H9 (cell line): ENCODE measurements around the gene TGFBR2. TPM values are rescaled to one million over a fixed set of nuclear protein-coding genes. Genes with fewer than 3 reads are reported as not detected.

ENCODE experiments used
- DNase-seq: peaks from one replicate; pipeline ENCODE4 v3.0.0-alpha.2; 2017
- H2AFZ ChIP-seq: one replicate; pipeline ENCODE4 v1.6.1; 2013; ENCODE audit warnings: mild to moderate bottlenecking, low read length, control low read depth, moderate library complexity
- H2AK5ac ChIP-seq: 2 replicates; pipeline ENCODE4 v1.6.1; 2013; ENCODE audit warnings: low read length, control low read depth, mixed read lengths; ENCODE audit not compliant: insufficient read length
- H2BK120ac ChIP-seq: one replicate; pipeline ENCODE4 v1.6.1; 2013; ENCODE audit warnings: low read depth, mild to moderate bottlenecking, low read length, control low read depth, inconsistent platforms; ENCODE audit not compliant: poor library complexity, severe bottlenecking
- H2BK12ac ChIP-seq: 2 replicates; pipeline ENCODE4 v1.6.1; 2013; ENCODE audit warnings: low read length, control low read depth, mixed read lengths, low read depth; ENCODE audit not compliant: insufficient read length
- H2BK15ac ChIP-seq: 2 replicates; pipeline ENCODE4 v1.6.1; 2013; ENCODE audit warnings: low read depth, low read length, control low read depth
- H2BK20ac ChIP-seq: one replicate; pipeline ENCODE4 v1.6.1; 2013; ENCODE audit warnings: low read depth, mild to moderate bottlenecking, low read length, control low read depth, inconsistent platforms; ENCODE audit not compliant: poor library complexity, severe bottlenecking
- H2BK5ac ChIP-seq: 2 replicates; pipeline ENCODE4 v1.6.1; 2013; ENCODE audit warnings: low read length, control low read depth, mixed read lengths; ENCODE audit not compliant: insufficient read length
- H3K14ac ChIP-seq: 2 replicates; pipeline ENCODE4 v1.6.1; 2013; ENCODE audit warnings: low read length, control low read depth; ENCODE audit not compliant: insufficient read depth
- H3K18ac ChIP-seq: 2 replicates; pipeline ENCODE4 v1.6.1; 2013; ENCODE audit warnings: low read depth, mild to moderate bottlenecking, mixed read lengths, low read length, control low read depth; ENCODE audit not compliant: insufficient read length
- H3K23ac ChIP-seq: 2 replicates; pipeline ENCODE4 v1.6.1; 2013; ENCODE audit warnings: low read length, control low read depth, mixed read lengths, low read depth; ENCODE audit not compliant: insufficient read length
- H3K23me2 ChIP-seq: 2 replicates; pipeline ENCODE4 v1.6.1; 2013; ENCODE audit warnings: low read depth, mild to moderate bottlenecking, mixed read lengths, low read length, control low read depth; ENCODE audit not compliant: insufficient read length, poor library complexity, severe bottlenecking
- H3K27ac ChIP-seq: 2 replicates; pipeline ENCODE4 v1.5.1; 2013; ENCODE audit warnings: low read length, control low read depth, mixed read lengths, low read depth; ENCODE audit not compliant: insufficient read length
- H3K27me3 ChIP-seq: 2 replicates; pipeline ENCODE4 v1.6.1; 2013; ENCODE audit warnings: low read length, control low read depth, inconsistent platforms; ENCODE audit not compliant: insufficient read depth
- H3K4ac ChIP-seq: 2 replicates; pipeline ENCODE4 v1.6.1; 2013; ENCODE audit warnings: low read depth, mild to moderate bottlenecking, control low read depth, inconsistent platforms, low read length, moderate library complexity
- H3K4me1 ChIP-seq: 2 replicates; pipeline ENCODE4 v1.6.1; 2013; ENCODE audit warnings: low read length, control low read depth, inconsistent platforms; ENCODE audit not compliant: insufficient read depth
- H3K4me2 ChIP-seq: 2 replicates; pipeline ENCODE4 v1.6.1; 2013; ENCODE audit warnings: low read length, control low read depth, mixed read lengths; ENCODE audit not compliant: insufficient read length, insufficient read depth
- H3K56ac ChIP-seq: 2 replicates; pipeline ENCODE4 v1.6.1; 2013; ENCODE audit warnings: low read depth, mild to moderate bottlenecking, mixed read lengths, low read length, control low read depth; ENCODE audit not compliant: insufficient read length
- H3K79me1 ChIP-seq: 2 replicates; pipeline ENCODE4 v1.6.1; 2013; ENCODE audit warnings: low read depth, mild to moderate bottlenecking, moderate library complexity, low read length, control low read depth, inconsistent platforms; ENCODE audit not compliant: insufficient read depth, poor library complexity, severe bottlenecking
- H3K79me2 ChIP-seq: 2 replicates; pipeline ENCODE4 v1.6.1; 2013; ENCODE audit warnings: low read length, control low read depth, inconsistent platforms; ENCODE audit not compliant: insufficient read depth
- H3K9ac ChIP-seq: 2 replicates; pipeline ENCODE4 v1.6.1; 2013; ENCODE audit warnings: low read length, control low read depth, mixed read lengths; ENCODE audit not compliant: insufficient read length; ENCODE audit errors: extremely low read depth
- H3K9me3 ChIP-seq: one replicate; pipeline ENCODE4 v1.6.1; 2013; ENCODE audit warnings: low read depth, low read length, inconsistent platforms; ENCODE audit not compliant: control insufficient read depth
- H3T11ph ChIP-seq: one replicate; pipeline ENCODE4 v1.6.1; 2013; ENCODE audit warnings: mild to moderate bottlenecking, low read length, control low read depth, inconsistent platforms
- H4K20me1 ChIP-seq: one replicate; pipeline ENCODE4 v1.6.1; 2013; ENCODE audit not compliant: control insufficient read depth, insufficient read length, insufficient read depth
- H4K5ac ChIP-seq: 2 replicates; pipeline ENCODE4 v1.6.1; 2013; ENCODE audit warnings: low read depth, mild to moderate bottlenecking, mixed read lengths, low read length, control low read depth; ENCODE audit not compliant: insufficient read length
- H4K8ac ChIP-seq: replicated peaks from 2 replicates; pipeline ENCODE4 v1.6.1; 2013; ENCODE audit warnings: low read length, control low read depth, mixed read lengths, low read depth; ENCODE audit not compliant: insufficient read length
- H4K91ac ChIP-seq: 2 replicates; pipeline ENCODE4 v1.6.1; 2013; ENCODE audit warnings: low read depth, mild to moderate bottlenecking, moderate library complexity, mixed read lengths, low read length, control low read depth; ENCODE audit not compliant: insufficient read length
- H3K27ac Mint-ChIP-seq, 3 experiments: 2 replicates in 2 of 3; 3 replicates in 1 of 3; pipeline ENCODE4 v1.8.0; 2020 to 2021; ENCODE audit warnings: mixed read lengths in 3 of 3, mild to moderate bottlenecking in 1 of 3, moderate library complexity in 1 of 3
- H3K27me3 Mint-ChIP-seq: 2 replicates; pipeline ENCODE4 v1.8.0; 2021; ENCODE audit warnings: low read depth, mild to moderate bottlenecking, moderate library complexity, mixed read lengths
- H3K36me3 Mint-ChIP-seq, 3 experiments: 2 replicates in 2 of 3; 3 replicates in 1 of 3; pipeline ENCODE4 v1.8.0; 2020 to 2021; ENCODE audit warnings: low read depth in 3 of 3, mixed read lengths in 3 of 3; ENCODE audit not compliant: insufficient read depth in 1 of 3
- H3K4me1 Mint-ChIP-seq, 2 experiments: 2 replicates each; pipeline ENCODE4 v1.8.0; 2020; ENCODE audit warnings: mixed read lengths in 2 of 2
- H3K4me3 Mint-ChIP-seq, 2 experiments: 2 replicates in 1 of 2; 3 replicates in 1 of 2; pipeline ENCODE4 v1.8.0; 2020 to 2021; ENCODE audit warnings: mild to moderate bottlenecking in 2 of 2, mixed read lengths in 2 of 2, moderate library complexity in 1 of 2
- H3K9me3 Mint-ChIP-seq, 2 experiments: 2 replicates in 1 of 2; 3 replicates in 1 of 2; pipeline ENCODE4 v1.8.0; 2020; ENCODE audit warnings: mild to moderate bottlenecking in 2 of 2, mixed read lengths in 2 of 2, moderate library complexity in 1 of 2
- CTCF ChIP-seq: fragments of 200-600 bp; sonication (generic); conservative IDR thresholded peaks from 3 replicates; pipeline ENCODE4 v1.8.0; 2021; ENCODE audit warnings: antibody characterized with exemption, mild to moderate bottlenecking
- WGBS: extraction: QIAGEN DNeasy Blood & Tissue Kit; methylation state at CpG from one replicate; pipeline ENCODE4 v1.1.7; 2013; ENCODE audit warnings: missing lambda C conversion rate, low lambda C conversion rate, mixed read lengths; ENCODE audit not compliant: insufficient read length; ENCODE audit errors: extremely low coverage; 5-methylcytosine and 5-hydroxymethylcytosine counted together
- total RNA-seq: library from RNA; stranded (reverse); gene quantifications from 2 replicates; pipeline ENCODE4 v1.2.1, GENCODE V29; 2021

Gene TGFBR2
- total RNA-seq, 1 experiment from 2014 or later, result 10.6 TPM

GRCh38 chr3:30680789-30681648 lies 74.6 kb downstream of the TGFBR2 start:
- Histone ChIP-seq H4K91ac (no peak overlapping the region), H3K4me1 (no peaks in the 10 kb centered on the region), H2AK5ac (no peak overlapping the region), H3K18ac (no peak overlapping the region), H4K5ac (no peak overlapping the region), H3K9me3 (no peaks in the 10 kb centered on the region), H3K4me2 (no peak overlapping the region), H3K4ac (no peak overlapping the region), H3K23ac (no peak overlapping the region), H3K79me2 (no peaks in the 10 kb centered on the region), H3K23me2 (no peaks in the 10 kb centered on the region), H4K8ac (no peak overlapping the region), H2BK5ac (no peak overlapping the region), H4K20me1 (no peaks in the 10 kb centered on the region), H3T11ph (no peak overlapping the region), H2AFZ (no peak overlapping the region), H2BK15ac (no peak overlapping the region), H3K56ac (no peak overlapping the region), H2BK20ac (no peak overlapping the region), H2BK120ac (no peak overlapping the region), H3K79me1 (no peaks in the 10 kb centered on the region), H3K14ac (no peak overlapping the region), H3K9ac (no peak overlapping the region), H3K27me3 (no peaks in the 10 kb centered on the region), H2BK12ac (no peak overlapping the region), H3K27ac (no peak overlapping the region)
- DNase-seq, result no peak
- Mint-ChIP-seq H3K27ac (peak overlapping the region; percentile 29 to 84 (median 79); a peak in 6 of 7 replicates), H3K36me3 (peaks cover 9 to 35% (median 19%) of the 10 kb centered on the region in 3 experiments; a peak in 6 of 7 replicates), H3K4me1 (peaks cover 23 to 28% of the 10 kb centered on the region in 2 experiments), H3K4me3 (no peak overlapping the region), H3K27me3 (no peaks in the 10 kb centered on the region), H3K9me3 (no peaks in the 10 kb centered on the region)
- no CpG with 5 or more reads among the region's 18 CpGs for WGBS
- TF ChIP-seq CTCF, result no peak
